ENCODE results near the gene COG4.
A peak's percentile ranks its signal among the peaks of the same experiment; 100 is the strongest.

The COG4 gene

GRCh38 chr16:70441406-70441990 lies 81.9 kb downstream of the COG4 start:
- H3K27ac ChIP-seq, result no peak overlapping the region
- TF ChIP-seq ZFX (IDR thresholded peaks at IDR 0.05; ENCODE audit: borderline replicate concordance), result no peak
- no peak for TF ChIP-seq CTCF (IDR thresholded peaks at IDR 0.05)

GRCh38 chr16:70440009-70440692 lies 83.2 kb downstream of the COG4 start:
- H3K27ac ChIP-seq, result no peak overlapping the region
- TF ChIP-seq CTCF (IDR thresholded peaks at IDR 0.05) (no peak), ZFX (IDR thresholded peaks at IDR 0.05; ENCODE audit: borderline replicate concordance) (no peak)

- TF ChIP-seq CTCF (IDR thresholded peaks at IDR 0.05), result peak; percentile 10; the same call in 1 of the 2 replicates
- no peak for TF ChIP-seq ZFX (IDR thresholded peaks at IDR 0.05; ENCODE audit: borderline replicate concordance)
These were observed 84.1 kb downstream of the COG4 start, which contains the start of gene ST3GAL2 for GRCh38 chr16:70438969-70439862. TSS of gene ST3GAL2 (minus strand) at chr16:70439100. CDS start at chr16:70398530, 40,570 bp downstream.

GRCh38 chr16:70438585-70438968 lies 84.8 kb downstream of the COG4 start:
- TF ChIP-seq CTCF (IDR thresholded peaks at IDR 0.05) (no peak), ZFX (IDR thresholded peaks at IDR 0.05; ENCODE audit: borderline replicate concordance) (no peak)
- H3K27ac ChIP-seq, result no peak overlapping the region

More at GRCh38 chr16:70438969-70439862, 84.1 kb downstream of the COG4 start, which contains the start of gene ST3GAL2:
- H3K27ac ChIP-seq, result no peak within 1 kb of the TSS

- no peak for TF ChIP-seq CTCF (IDR thresholded peaks at IDR 0.05)
- no peak overlapping the region for H3K27ac ChIP-seq
These were observed 85.5 kb downstream of the COG4 start for GRCh38 chr16:70437582-70438557.

GRCh38 chr16:70437017-70437581 lies 86.3 kb downstream of the COG4 start:
- TF ChIP-seq ZFX (IDR thresholded peaks at IDR 0.05; ENCODE audit: borderline replicate concordance) (no peak), CTCF (IDR thresholded peaks at IDR 0.05) (no peak)
- no peak overlapping the region for H3K27ac ChIP-seq

Data from 22Rv1 (cell line).